ENCODE results near the gene RHOD. TPM values are rescaled to one million over a fixed set of nuclear protein-coding genes. Genes with fewer than 3 reads are reported as not detected.

RHOD gene
- total RNA-seq, 1 experiment from 2014 or later: 13.1 TPM

- ChIA-PET POLR2A (interaction anchor here (0.6 kb wide), 1 partner anchor 51 kb away, joined by 3 read pairs; no protein-coding TSS in a partner anchor), CTCF (interaction anchor here (0.5 to 1.5 kb wide), 6 partner anchors 15 to 515 kb away, joined by 3 to 5 read pairs (median 3); no protein-coding TSS in a partner anchor)
- no peaks in the 10 kb centered on the region for H3K36me3 Mint-ChIP-seq
Measured at GRCh38 chr11:67102664-67103063, 46.0 kb downstream of the RHOD start.

More at GRCh38 chr11:67102664-67103063, 46.0 kb downstream of the RHOD start:
- no peaks in the 10 kb centered on the region for H3K27me3 Mint-ChIP-seq (ENCODE audit: low read depth)
- no peaks in the 10 kb centered on the region for H3K9me3 Mint-ChIP-seq
- no peak overlapping the region for H3K4me3 Mint-ChIP-seq
- ATAC-seq (no peak), DNase-seq (ENCODE audit: low spot score) (no peak)
- no peak overlapping the region; the same call in 1 of the 2 replicates for H3K27ac Mint-ChIP-seq
- TF ChIP-seq GTF2I (CRISPR knock-in tag; conservative IDR thresholded peaks at IDR 0.05) (no peak), CTCF (IDR thresholded peaks at IDR 0.05) (no peak), MYBL2 (CRISPR knock-in tag; IDR thresholded peaks at IDR 0.05) (no peak), SMAD3 (CRISPR knock-in tag; IDR thresholded peaks at IDR 0.05; ENCODE audit: borderline replicate concordance) (no peak), NFE2L1 (CRISPR knock-in tag; IDR thresholded peaks at IDR 0.05) (no peak), ZNF317 (CRISPR knock-in tag; IDR thresholded peaks at IDR 0.05; ENCODE audit: borderline replicate concordance, low read depth) (no peak), PRDM15 (CRISPR knock-in tag; IDR thresholded peaks at IDR 0.05) (no peak), OVOL2 (CRISPR knock-in tag; IDR thresholded peaks at IDR 0.05; ENCODE audit: borderline replicate concordance) (no peak), ELF4 (CRISPR knock-in tag; IDR thresholded peaks at IDR 0.05; ENCODE audit: low read depth) (no peak), ZNF423 (CRISPR knock-in tag; IDR thresholded peaks at IDR 0.05) (no peak), SP1 (CRISPR knock-in tag; conservative IDR thresholded peaks at IDR 0.05) (no peak), RORB (CRISPR knock-in tag; IDR thresholded peaks at IDR 0.05) (no peak), SOX15 (CRISPR knock-in tag; IDR thresholded peaks at IDR 0.05) (no peak), GABPB1 (CRISPR knock-in tag; IDR thresholded peaks at IDR 0.05) (no peak), ZNF425 (CRISPR knock-in tag; conservative IDR thresholded peaks at IDR 0.05) (no peak), JAZF1 (CRISPR knock-in tag; IDR thresholded peaks at IDR 0.05) (no peak)
- H3K4me1 Mint-ChIP-seq: peaks cover 17% of the 10 kb centered on the region

All from WTC11 (cell line).